Gastroesophageal sphincter (tissue), 4 donors: ENCODE data around the gene SFT2D2. TPM values are rescaled to one million over a fixed set of nuclear protein-coding genes. Genes with fewer than 3 reads are reported as not detected.

Source experiments
- ATAC-seq: fragments of 150-250 bp; one replicate; pipeline ENCODE4 v1.9.1; 2016; ENCODE audit warnings: mild to moderate bottlenecking, moderate library complexity
- H3K27ac ChIP-seq, 4 donors: fragments of 200-600 bp; sonication (generic) in 3 of 4; 1 replicate in 3 of 4; 2 replicates in 1 of 4; pipeline ENCODE4 v1.5.1; 2016 to 2019
- H3K27me3 ChIP-seq: fragments of 200-600 bp; sonication (generic); one replicate; pipeline ENCODE4 v1.5.1; 2019
- H3K36me3 ChIP-seq, 2 donors: fragments of 200-600 bp; sonication (generic); one replicate each; pipeline ENCODE4 v1.5.1; 2019; ENCODE audit warnings: control low read depth in 1 of 2
- H3K4me1 ChIP-seq, 3 donors: fragments of 200-600 bp; sonication (generic); 1 replicate in 2 of 3; 2 replicates in 1 of 3; pipeline ENCODE4 v1.5.1; 2016 to 2019; ENCODE audit warnings: control low read depth in 2 of 3
- H3K4me3 ChIP-seq, 2 donors: fragments of 200-600 bp; sonication (generic); one replicate each; pipeline ENCODE4 v1.5.1; 2019; ENCODE audit warnings: mild to moderate bottlenecking in 1 of 2, moderate library complexity in 1 of 2
- H3K9me3 ChIP-seq, 3 donors: fragments of 200-600 bp; sonication (generic); one replicate each; pipeline ENCODE4 v1.5.1; 2017 to 2019; ENCODE audit warnings: control low read depth in 2 of 3
- CTCF ChIP-seq, 4 experiments: fragments of 200-600 bp in 2 of 4; fragments of 450-650 bp in 2 of 4; sonication (generic) in 1 of 4; IDR thresholded peaks; one replicate each; pipeline ENCODE4 v1.5.1; 2017 to 2019; ENCODE audit warnings: antibody characterized with exemption in 4 of 4, mild to moderate bottlenecking in 2 of 4, moderate library complexity in 2 of 4
- EP300 ChIP-seq: sonication (generic); formaldehyde crosslinking; IDR thresholded peaks from one replicate; pipeline ENCODE4 v1.6.1; 2017; ENCODE audit warnings: antibody characterized with exemption, mild to moderate bottlenecking
- POLR2A ChIP-seq, 2 donors: fragments of 450-650 bp; IDR thresholded peaks; one replicate each; pipeline ENCODE4 v1.6.1; 2017; ENCODE audit warnings: antibody characterized with exemption in 2 of 2, mild to moderate bottlenecking in 2 of 2, moderate library complexity in 1 of 2
- POLR2AphosphoS5 ChIP-seq: sonication (generic); formaldehyde crosslinking; IDR thresholded peaks from one replicate; pipeline ENCODE4 v1.6.1; 2017; ENCODE audit warnings: antibody characterized with exemption
- WGBS, 2 donors: methylation state at CpG; one replicate each; pipeline ENCODE4 v1.1.5; 2018; ENCODE audit warnings: low coverage in 1 of 2; 5-methylcytosine and 5-hydroxymethylcytosine counted together
- small RNA-seq, 4 donors: library from RNA; depleted of rRNA; stranded (forward); fragments of <200 nt; gene quantifications; one replicate each; pipeline ENCODE3, GENCODE V24; 2016
- total RNA-seq, 4 donors: library from RNA; depleted of rRNA; stranded (reverse); fragments of >200 nt; gene quantifications; one replicate each; pipeline ENCODE4 v1.1.0, GENCODE V29; 2016

The SFT2D2 gene
- total RNA-seq, 4 donors from 2014 or later, result 35.0 to 37.1 (median 36.6) TPM

DNA sequence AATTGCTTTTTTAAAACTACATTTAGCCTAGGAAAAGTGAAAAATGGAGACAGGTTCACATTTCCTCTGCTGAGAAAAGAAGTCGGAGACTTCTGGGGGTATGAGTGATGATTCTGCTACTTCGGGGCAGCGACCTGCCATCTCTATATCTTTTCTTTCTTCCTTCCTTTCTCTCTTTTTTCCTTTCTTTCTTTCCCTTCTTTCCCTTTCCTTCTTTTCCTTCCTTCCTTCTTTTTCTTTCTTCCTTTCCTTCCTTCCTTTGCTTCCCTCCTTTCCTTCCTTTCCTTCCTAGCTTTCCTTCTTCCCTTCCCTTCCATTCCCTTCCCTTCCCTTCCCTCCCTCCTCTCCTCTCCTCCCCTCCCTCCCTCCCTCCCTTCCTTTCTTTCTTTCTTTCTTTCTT is 72.6 kb downstream of the SFT2D2 start:
- Histone ChIP-seq H3K27ac (no peak overlapping the region), H3K9me3 (no peaks in the 10 kb centered on the region)
- WGBS, 2 donors, result 92 to 100% methylated on average over 3 of the region's 3 CpGs

DNA sequence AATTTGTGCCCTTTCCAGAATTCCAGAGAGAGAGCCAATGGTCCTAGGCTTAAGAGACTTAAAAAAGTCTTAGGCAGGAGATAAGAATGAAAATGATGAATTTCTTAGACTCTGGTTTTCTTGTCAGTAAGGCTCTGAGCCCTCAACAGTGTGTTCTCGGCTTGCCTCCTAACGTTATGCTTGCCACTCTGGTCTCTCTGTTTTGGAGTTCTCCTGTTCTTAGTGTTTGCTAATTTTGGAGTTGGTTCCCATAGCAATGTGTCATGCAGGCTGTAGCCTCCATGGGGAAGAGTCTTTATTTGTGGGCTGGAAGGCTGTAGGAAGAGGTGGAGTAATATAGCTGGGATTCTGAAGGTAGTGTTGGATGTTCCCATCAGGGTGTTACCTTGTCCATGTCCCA is 74.8 kb downstream of the SFT2D2 start:
- Histone ChIP-seq H3K36me3 (peaks cover 0 to 4% of the 10 kb centered on the region in 2 donors), H3K9me3 (no peaks in the 10 kb centered on the region), H3K4me1 (no peaks in the 10 kb centered on the region), H3K27ac (no peak overlapping the region), H3K27me3 (no peaks in the 10 kb centered on the region), H3K4me3 (no peak overlapping the region)
- no peak for TF ChIP-seq POLR2A (IDR thresholded peaks at IDR 0.05)
- TF ChIP-seq CTCF (IDR thresholded peaks at IDR 0.05), result no peak
- no peak for TF ChIP-seq EP300
- no peak for TF ChIP-seq POLR2AphosphoS5
- no peak for ATAC-seq
- 27 to 70% methylated on average over 2 of the region's 2 CpGs for WGBS, 2 donors

More for the DNA sequence above, 72.6 kb downstream of the SFT2D2 start:
- Histone ChIP-seq H3K36me3 (peaks cover 0 to 3% of the 10 kb centered on the region in 2 donors), H3K4me3 (no peak overlapping the region), H3K27me3 (no peaks in the 10 kb centered on the region), H3K4me1 (no peaks in the 10 kb centered on the region)
- TF ChIP-seq CTCF (IDR thresholded peaks at IDR 0.05) (no peak), EP300 (no peak)
- no peak for ATAC-seq

GRCh38 chr1:168301664-168302320 is 76.0 kb downstream of the SFT2D2 start:
- H3K4me3 ChIP-seq, result no peak overlapping the region
- H3K27ac ChIP-seq, result no peak overlapping the region
- 57 to 71% methylated on average over 3 of the region's 3 CpGs for WGBS, 2 donors
- no peaks in the 10 kb centered on the region for H3K4me1 ChIP-seq
- no peaks in the 10 kb centered on the region for H3K9me3 ChIP-seq
- peaks cover 0 to 9% of the 10 kb centered on the region in 2 donors for H3K36me3 ChIP-seq
- no peak for TF ChIP-seq POLR2A (IDR thresholded peaks at IDR 0.05)
- no peak for TF ChIP-seq CTCF (IDR thresholded peaks at IDR 0.05)
- TF ChIP-seq EP300, result no peak
- TF ChIP-seq POLR2AphosphoS5, result no peak
- no peak for ATAC-seq
- H3K27me3 ChIP-seq, result no peaks in the 10 kb centered on the region

Small RNA genes within 50 kb of the gene (small RNA-seq; reads per million reads assigned to genes)
- gene AL021397.1 (0 reads per million in 4 donors), gene RNU6-1310P (0 reads per million in 4 donors)

Other genes starting within 250 kb of the SFT2D2 start
- 10 to 100 TPM; 17.4 to 36.9 (median 20.1) TPM for gene GPR161, start 89.1 kb upstream of the SFT2D2 start, total RNA-seq
- gene TIPRL, start 47.0 kb upstream of the SFT2D2 start, total RNA-seq, result 10 to 100 TPM; 16.7 to 34.9 (median 23.5) TPM
- gene TBX19, start 54.9 kb downstream of the SFT2D2 start, total RNA-seq, result 1 to 10 TPM in 3 of 4 donors, under 1 TPM in 1; 0.45 to 2.8 (median 1.4) TPM